Right cardiac atrium (tissue), 5 donors: Measurements from ENCODE around the gene INPP5D. TPM values are rescaled to one million over a fixed set of nuclear protein-coding genes. Genes with fewer than 3 reads are reported as not detected.
A peak's percentile ranks its signal among the peaks of the same experiment; 100 is the strongest.
"Not testable (repeated sequence)": the region's sequence is repeated elsewhere in the genome, so short reads cannot be mapped to it uniquely, and the experiment has no call there.

Experiments
- ATAC-seq, 2 donors: fragments of 200-7000 bp; cut with Tn5 transposase; one replicate each; pipeline versions ENCODE4 v1.8.0 to v1.9.1; 2020; ENCODE audit warnings: moderate library complexity in 2 of 2, mild to moderate bottlenecking in 1 of 2
- DNase-seq, 3 donors: peaks; one replicate each; pipeline ENCODE4 v3.0.0-alpha.2; 2020
- H3K27ac ChIP-seq: one replicate; pipeline ENCODE4 v1.5.1; 2013; ENCODE audit warnings: mild to moderate bottlenecking, low read length, control low read depth, moderate library complexity
- H3K27me3 ChIP-seq: one replicate; pipeline ENCODE4 v1.6.1; 2013; ENCODE audit not compliant: control insufficient read depth, insufficient read depth
- H3K4me1 ChIP-seq: one replicate; pipeline ENCODE4 v1.6.1; 2013; ENCODE audit warnings: low read length; ENCODE audit not compliant: control insufficient read depth, insufficient read depth
- H3K4me3 ChIP-seq: one replicate; pipeline ENCODE4 v1.5.1; 2013; ENCODE audit warnings: low read length, control low read depth
- H3K9me3 ChIP-seq: one replicate; pipeline ENCODE4 v1.6.1; 2013; ENCODE audit warnings: low read length; ENCODE audit not compliant: control insufficient read depth
- WGBS: extraction: QIAGEN DNeasy Blood & Tissue Kit; methylation state at CpG from one replicate; pipeline ENCODE4 v1.1.7; 2013; 5-methylcytosine and 5-hydroxymethylcytosine counted together
- intact Hi-C, 4 donors: fragments of 100-400 bp; cut with DNase I; formaldehyde crosslinking; loops; one replicate each; pipeline versions ENCODE4 v1.11.0 to v1.14.0; 2022 to 2023
- polyA plus RNA-seq: library from polyadenylated mRNA; stranded (reverse); fragments of 200-250 nt; gene quantifications from one replicate; pipeline ENCODE4 v1.2.3, GENCODE V29; 2013
- total RNA-seq, 4 donors: library from RNA; stranded (reverse); fragmentation: NEBNext Ultra II Directional; extraction: Animal tissue kit (Norgen Biotek cat#: 25700); gene quantifications; one replicate each; pipeline ENCODE4 v1.2.1, GENCODE V29; 2021
- donor health status: healthy with polysubstance abuse.
- donor health status: DM: no; HTN: yes; CAD: no.
- donor health status: DM: no; HTN: no; CAD: no.
- donor health status: DM: no; HTN: yes; CAD: no; lungs with severe emphysema.
- donor health status: DM: yes; HTN: yes; CAD: no.

Gene INPP5D
- total and polyA plus RNA-seq, 5 donors, result 3.6 to 7.8 (median 6.9) TPM

GRCh38 chr2:233044974-233045605 lies 15.1 kb upstream of the INPP5D start:
- H3K27me3 ChIP-seq, result no peaks in the 10 kb centered on the region
- H3K4me1 ChIP-seq, result no peaks in the 10 kb centered on the region
- ATAC-seq (peak; percentile 69 to 81), DNase-seq (peak in 2 of 3 donors; percentile 78 to 79)
- 56% methylated on average over 9 of the region's 9 CpGs for WGBS
- intact Hi-C loops, result no loop called here
- H3K9me3 ChIP-seq, result no peaks in the 10 kb centered on the region
- no peak overlapping the region for H3K4me3 ChIP-seq
- H3K27ac ChIP-seq, result no peak overlapping the region

GRCh38 chr2:233047206-233047605 lies 12.9 kb upstream of the INPP5D start:
- DNase-seq, result no peak
- H3K4me1 ChIP-seq, result no peaks in the 10 kb centered on the region
- WGBS, result 96% methylated on average over 3 of the region's 3 CpGs

GRCh38 chr2:233047667-233048066 lies 12.5 kb upstream of the INPP5D start:
- no peaks in the 10 kb centered on the region for H3K9me3 ChIP-seq
- DNase-seq (no peak), ATAC-seq (no peak)
- intact Hi-C loops, result no loop called here
- H3K27me3 ChIP-seq, result no peaks in the 10 kb centered on the region
- no peaks in the 10 kb centered on the region for H3K4me1 ChIP-seq
- H3K27ac ChIP-seq, result no peak overlapping the region
- WGBS, result 87% methylated on average over 9 of the region's 9 CpGs
- no peak overlapping the region for H3K4me3 ChIP-seq

More at GRCh38 chr2:233047206-233047605, 12.9 kb upstream of the INPP5D start:
- no peaks in the 10 kb centered on the region for H3K9me3 ChIP-seq
- intact Hi-C loops, result no loop called here
- no peak overlapping the region for H3K4me3 ChIP-seq
- no peak for ATAC-seq
- H3K27me3 ChIP-seq, result no peaks in the 10 kb centered on the region
- H3K27ac ChIP-seq, result no peak overlapping the region

DNA sequence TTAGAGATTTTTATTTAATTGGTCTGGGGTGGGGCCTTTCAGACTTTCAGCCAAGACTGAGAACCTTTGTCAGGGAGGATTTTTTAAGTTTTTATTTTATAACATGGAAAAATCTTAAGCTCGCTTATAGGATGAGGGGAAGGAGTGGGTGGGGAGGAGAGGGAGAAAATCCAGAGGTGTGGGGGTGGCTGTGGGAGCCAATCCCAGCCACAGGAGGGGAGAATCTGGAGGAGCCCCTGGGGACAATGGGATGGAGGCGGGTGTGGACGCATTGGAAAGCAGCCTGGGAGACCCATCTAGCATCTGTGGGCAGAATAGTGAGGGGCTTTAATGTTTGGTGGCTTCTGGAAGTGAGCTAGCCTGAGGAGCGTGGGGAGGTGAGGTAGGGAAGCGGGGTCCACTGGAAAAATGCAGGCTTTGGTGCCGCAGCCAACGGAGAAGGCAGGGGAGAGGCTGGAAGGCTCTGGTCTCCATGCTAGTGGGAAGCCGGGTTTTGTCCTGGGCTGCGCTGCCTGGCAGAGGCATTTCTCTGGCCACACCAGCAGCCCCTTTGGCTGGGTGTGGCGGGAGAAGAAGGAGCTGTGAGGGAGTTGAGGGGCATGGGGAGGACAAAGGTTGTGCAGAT lies 11.5 kb upstream of the INPP5D start:
- ATAC-seq, result no peak
- intact Hi-C loops, result no loop called here
- no peaks in the 10 kb centered on the region for H3K4me1 ChIP-seq
- DNase-seq, result no peak
- no peak overlapping the region for H3K4me3 ChIP-seq
- WGBS, result 88% methylated on average over 10 of the region's 10 CpGs
- H3K9me3 ChIP-seq, result no peaks in the 10 kb centered on the region
- no peak overlapping the region for H3K27ac ChIP-seq
- H3K27me3 ChIP-seq, result no peaks in the 10 kb centered on the region

GRCh38 chr2:233049194-233049761 lies 10.9 kb upstream of the INPP5D start:
- Histone ChIP-seq H3K4me1 (no peaks in the 10 kb centered on the region), H3K9me3 (no peaks in the 10 kb centered on the region), H3K4me3 (no peak overlapping the region), H3K27ac (no peak overlapping the region), H3K27me3 (no peaks in the 10 kb centered on the region)
- intact Hi-C loops, result no loop called here
- 56% methylated on average over 4 of the region's 4 CpGs for WGBS
- DNase-seq (no peak), ATAC-seq (no peak)

DNA sequence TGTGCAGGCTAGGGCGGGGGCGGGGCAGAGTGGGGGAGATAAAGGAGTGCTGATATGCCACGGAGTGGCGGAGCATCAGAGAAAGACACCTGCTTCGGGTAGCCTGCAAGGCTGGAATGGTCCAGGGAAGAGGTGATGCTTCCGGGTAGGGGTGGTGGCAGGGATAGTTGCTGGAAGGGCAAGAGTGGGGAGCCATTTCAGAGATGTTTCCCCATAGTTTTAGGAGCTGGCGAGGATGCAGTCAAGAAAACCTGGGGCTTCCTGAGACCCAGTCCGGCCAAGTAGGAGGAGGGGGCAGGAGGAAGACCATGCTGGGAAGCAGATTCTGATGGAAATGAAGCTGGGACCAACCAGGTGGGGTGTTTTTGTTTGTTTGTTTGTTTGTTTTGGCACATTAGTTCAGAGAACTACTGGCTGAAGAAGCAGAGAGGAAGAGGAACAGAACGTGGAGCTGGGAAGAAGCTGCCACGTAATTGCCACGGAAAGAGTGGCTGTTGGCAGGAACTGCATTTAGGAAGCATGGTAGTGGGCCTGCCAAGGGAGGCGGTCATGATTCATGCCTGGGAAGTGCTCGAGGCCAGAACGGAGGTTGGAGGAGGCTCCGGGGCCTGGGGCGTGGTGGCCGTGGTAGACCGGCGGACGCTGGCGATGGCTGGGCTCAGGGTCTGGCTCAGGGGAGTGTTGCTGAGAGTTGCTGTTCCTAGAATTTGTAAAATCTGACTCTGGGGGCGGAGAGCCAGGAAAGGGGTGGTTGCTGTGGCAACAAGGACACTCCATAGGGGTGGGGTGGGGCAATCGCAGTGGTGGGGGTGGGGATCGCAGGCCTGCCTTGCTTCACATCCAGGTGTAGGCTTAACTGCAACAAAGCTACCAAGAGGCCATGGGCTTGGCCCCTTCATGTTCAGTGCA lies 8.6 kb upstream of the INPP5D start:
- ATAC-seq (peak; percentile 93 to 99), DNase-seq (peak; percentile 91 to 92 (median 92))
- no peak overlapping the region for H3K4me3 ChIP-seq
- H3K4me1 ChIP-seq, result no peaks in the 10 kb centered on the region
- H3K9me3 ChIP-seq, result no peaks in the 10 kb centered on the region
- H3K27me3 ChIP-seq, result no peaks in the 10 kb centered on the region
- WGBS, result 40% methylated on average over 24 of the region's 24 CpGs
- intact Hi-C loops, result loop anchor here in 2 of 4 donors (5.0 to 10.0 kb wide), 2 partner anchors 197 to 199 kb away; no protein-coding TSS in a partner anchor
- H3K27ac ChIP-seq, result peak overlapping the region; percentile 53

- not testable (repeated sequence) for H3K4me1 ChIP-seq, H3K4me3 ChIP-seq, H3K9me3 ChIP-seq, H3K27me3 ChIP-seq, H3K27ac ChIP-seq, DNase-seq, ATAC-seq
- intact Hi-C loops, result loop anchor here in 2 of 4 donors (5.0 to 10.0 kb wide), 2 partner anchors 198 to 200 kb away; no protein-coding TSS in a partner anchor
- 98% methylated on average over 4 of the region's 4 CpGs for WGBS
Observed at GRCh38 chr2:233052517-233052916, 7.6 kb upstream of the INPP5D start.

- intact Hi-C loops, result loop anchor here in 2 of 4 donors (5.0 to 10.0 kb wide), 2 partner anchors 199 to 202 kb away; no protein-coding TSS in a partner anchor
- 30% methylated on average over 22 of the region's 22 CpGs for WGBS
- H3K9me3 ChIP-seq, result no peaks in the 10 kb centered on the region
- H3K27me3 ChIP-seq, result no peaks in the 10 kb centered on the region
- DNase-seq (peak; percentile 55 to 84 (median 82)), ATAC-seq (peak; percentile 38 to 40)
- H3K27ac ChIP-seq, result no peak overlapping the region
- H3K4me1 ChIP-seq, result no peaks in the 10 kb centered on the region
- H3K4me3 ChIP-seq, result no peak overlapping the region
Observed at GRCh38 chr2:233053928-233054784, 6.0 kb upstream of the INPP5D start.

DNA sequence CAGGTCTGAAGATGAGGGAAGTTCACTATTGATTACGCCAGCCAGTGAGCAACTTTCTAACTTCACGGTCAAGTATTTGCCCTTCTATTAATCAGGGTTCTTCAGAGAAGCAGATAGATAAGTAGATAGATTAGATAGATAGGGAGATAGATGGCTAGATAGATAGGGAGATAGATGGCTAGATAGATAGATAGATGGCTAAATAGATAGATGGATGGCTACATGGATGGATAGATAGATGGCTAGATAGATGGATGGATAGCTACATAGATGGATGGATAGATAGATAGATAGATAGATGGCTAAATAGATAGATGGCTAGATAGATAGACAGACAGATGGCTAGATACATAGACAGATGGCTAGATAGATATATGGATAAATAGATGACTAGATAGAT lies 4.8 kb upstream of the INPP5D start:
- H3K4me3 ChIP-seq, result no peak overlapping the region
- H3K4me1 ChIP-seq, result no peaks in the 10 kb centered on the region
- H3K27me3 ChIP-seq, result no peaks in the 10 kb centered on the region
- 96% methylated on average over 2 of the region's 2 CpGs for WGBS
- no peak overlapping the region for H3K27ac ChIP-seq
- H3K9me3 ChIP-seq, result no peaks in the 10 kb centered on the region
- intact Hi-C loops, result loop anchor here in 1 of 4 donors (10.0 kb wide), 1 partner anchor 201 kb away; no protein-coding TSS in a partner anchor
- ATAC-seq, result no peak
- no peak for DNase-seq
